ENCODE measurements around the gene NPHS1.

DNA sequence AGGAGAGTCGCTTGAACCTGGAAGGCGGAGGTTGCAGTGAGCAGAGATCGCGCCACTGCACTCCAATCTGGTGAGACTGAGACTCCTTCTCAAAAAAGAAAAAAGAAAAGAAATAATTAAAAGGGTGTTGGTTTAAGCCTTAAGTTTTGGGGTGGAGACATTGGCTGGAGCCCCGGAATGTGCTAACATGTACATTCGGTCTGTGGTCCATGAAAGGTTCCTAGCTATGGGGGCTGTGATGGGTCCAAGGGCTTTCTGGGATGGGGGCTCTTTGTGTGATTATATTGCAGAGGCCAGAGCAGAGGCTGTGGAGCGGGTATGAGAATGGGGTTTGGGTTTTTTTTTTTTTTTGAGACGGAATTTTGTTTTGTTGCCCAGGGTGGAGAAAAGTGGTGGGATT is 33.6 kb upstream of the NPHS1 start:
- TF ChIP-seq, protein P1, sequence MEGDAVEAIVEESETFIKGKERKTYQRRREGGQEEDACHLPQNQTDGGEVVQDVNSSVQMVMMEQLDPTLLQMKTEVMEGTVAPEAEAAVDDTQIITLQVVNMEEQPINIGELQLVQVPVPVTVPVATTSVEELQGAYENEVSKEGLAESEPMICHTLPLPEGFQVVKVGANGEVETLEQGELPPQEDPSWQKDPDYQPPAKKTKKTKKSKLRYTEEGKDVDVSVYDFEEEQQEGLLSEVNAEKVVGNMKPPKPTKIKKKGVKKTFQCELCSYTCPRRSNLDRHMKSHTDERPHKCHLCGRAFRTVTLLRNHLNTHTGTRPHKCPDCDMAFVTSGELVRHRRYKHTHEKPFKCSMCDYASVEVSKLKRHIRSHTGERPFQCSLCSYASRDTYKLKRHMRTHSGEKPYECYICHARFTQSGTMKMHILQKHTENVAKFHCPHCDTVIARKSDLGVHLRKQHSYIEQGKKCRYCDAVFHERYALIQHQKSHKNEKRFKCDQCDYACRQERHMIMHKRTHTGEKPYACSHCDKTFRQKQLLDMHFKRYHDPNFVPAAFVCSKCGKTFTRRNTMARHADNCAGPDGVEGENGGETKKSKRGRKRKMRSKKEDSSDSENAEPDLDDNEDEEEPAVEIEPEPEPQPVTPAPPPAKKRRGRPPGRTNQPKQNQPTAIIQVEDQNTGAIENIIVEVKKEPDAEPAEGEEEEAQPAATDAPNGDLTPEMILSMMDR (conservative IDR thresholded peaks at IDR 0.05; ENCODE audit: low read length) = no peak
- TF ChIP-seq EZH2phosphoT487 (IDR thresholded peaks at IDR 0.05; ENCODE audit: borderline replicate concordance) = no peak

Measured in Loucy (cell line).